ENCODE data around the gene SERP2. TPM values are rescaled to one million over a fixed set of nuclear protein-coding genes. Genes with fewer than 3 reads are reported as not detected.

The SERP2 gene
- total RNA-seq, 1 experiment from 2014 or later, result 4.9 TPM

DNA sequence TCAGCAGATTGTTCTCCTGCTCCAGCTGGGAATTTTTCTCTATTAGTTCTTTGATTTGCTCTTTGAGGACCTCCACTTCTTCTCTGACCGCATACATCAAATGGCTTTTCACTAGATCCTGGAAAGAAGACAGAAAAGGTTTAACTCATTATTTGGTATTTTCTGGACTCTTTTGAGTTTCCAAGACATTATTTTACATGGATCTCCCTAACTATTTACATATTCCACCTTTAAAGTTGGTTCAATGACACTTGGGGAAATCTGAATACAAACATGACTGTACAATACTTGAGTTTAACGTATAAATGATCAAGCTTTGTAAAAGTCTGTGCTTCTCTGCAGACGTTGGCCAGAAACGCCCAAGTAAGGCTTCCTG lies 61.1 kb downstream of the SERP2 start:
- DNase-seq (ENCODE audit: low read depth), result no peak

DNA sequence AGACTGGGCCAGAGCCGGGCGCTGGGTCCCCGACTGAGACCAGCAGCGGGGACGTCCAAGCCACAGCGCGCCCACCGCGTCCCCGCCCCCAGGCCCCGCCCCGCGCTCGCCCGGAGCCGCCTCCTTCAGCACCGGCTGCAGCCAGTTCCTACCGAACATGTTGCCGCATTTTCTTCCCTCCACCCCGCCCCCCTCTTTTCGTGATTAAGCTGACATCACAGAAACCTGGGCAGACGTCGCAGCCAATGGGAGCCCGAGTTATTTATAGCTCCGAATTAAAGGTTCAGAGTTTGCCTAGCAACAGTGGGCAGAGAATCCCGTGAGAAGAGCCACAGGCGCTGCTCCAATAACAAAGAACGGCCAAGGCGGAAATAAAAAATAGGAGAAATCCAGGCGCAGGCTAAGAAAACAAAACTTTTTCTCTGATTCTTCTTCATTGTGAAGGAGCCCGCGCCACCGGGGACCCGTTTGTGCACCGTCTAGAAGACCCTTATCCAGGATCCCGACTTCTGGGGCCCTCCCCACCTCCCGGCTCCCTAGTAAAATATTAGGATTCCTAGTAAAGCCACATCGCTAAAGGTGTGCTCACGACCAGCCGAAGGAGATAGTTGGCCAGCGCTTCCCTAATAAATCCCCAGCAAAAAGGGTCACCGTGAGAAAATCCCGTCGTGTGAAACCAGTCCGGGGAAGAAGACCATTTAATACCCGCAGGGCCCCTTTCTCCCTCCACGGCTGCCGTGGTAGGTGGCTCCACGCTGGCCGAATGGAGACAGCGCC lies 61.7 kb downstream of the SERP2 start:
- DNase-seq (ENCODE audit: low read depth), result peak; percentile 98

DNA sequence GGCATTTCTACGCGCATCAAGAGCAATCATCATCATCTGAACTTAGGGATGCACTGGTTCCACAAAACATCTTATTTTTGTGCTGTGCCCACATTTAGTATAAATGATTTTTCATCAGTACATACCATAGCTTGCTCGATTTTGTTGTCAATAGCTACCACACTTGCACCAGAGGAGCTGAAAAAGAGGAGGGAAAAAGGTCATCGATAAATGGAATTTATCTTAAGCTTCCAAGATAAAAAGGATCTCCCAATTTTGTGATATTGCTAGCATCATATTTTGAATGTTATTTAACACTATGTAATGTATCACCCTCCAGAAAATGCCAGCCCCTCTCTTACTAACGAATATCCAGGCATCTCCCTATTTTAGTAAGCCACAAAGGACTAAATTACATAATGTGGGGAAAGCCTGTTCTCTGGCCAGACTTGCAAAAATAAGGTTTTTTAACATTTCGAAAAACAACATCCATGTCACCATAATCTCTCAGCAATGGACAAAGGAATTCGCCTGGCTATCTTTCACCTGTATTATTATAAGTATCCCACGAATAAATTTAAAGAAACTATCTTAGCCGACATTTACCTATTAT lies 62.4 kb downstream of the SERP2 start:
- no peak for DNase-seq (ENCODE audit: low read depth)

DNA sequence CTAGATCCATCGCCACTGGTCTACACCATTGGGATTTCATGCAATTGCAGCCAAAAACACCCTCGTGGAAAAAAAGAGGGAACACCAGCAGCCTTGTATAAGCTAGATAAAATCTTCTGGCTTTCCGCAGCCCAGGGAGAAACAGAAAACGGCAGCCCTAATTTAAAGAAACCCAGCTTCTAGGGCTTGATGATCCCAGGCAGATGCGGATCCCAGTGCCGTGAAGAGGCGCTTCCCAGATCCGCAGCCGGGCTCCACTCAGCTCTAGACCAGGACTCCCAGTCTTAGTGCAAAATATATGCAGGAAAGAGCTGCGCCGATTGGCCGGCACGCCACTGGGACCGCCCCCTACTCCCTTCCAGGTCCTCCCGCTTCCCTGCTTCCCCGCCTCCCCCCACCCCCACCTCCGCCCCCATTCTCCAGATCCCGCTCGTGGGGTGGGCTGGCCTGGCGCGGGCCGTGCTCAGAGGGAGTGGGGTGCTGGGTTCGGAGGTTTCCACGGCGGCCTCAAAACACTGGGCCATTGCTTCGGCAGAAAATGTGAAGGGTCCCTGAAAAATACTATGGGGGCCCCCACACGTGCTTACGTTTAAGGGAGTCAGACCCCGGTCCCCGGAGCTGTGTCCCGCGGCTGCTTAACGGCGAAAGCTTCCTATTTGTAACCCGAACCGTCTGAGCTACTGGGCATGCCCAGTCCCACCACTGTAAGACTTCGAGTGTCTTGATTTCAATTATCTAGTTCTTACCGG lies 63.1 kb downstream of the SERP2 start:
- peak; percentile 93 for DNase-seq (ENCODE audit: low read depth)

DNA sequence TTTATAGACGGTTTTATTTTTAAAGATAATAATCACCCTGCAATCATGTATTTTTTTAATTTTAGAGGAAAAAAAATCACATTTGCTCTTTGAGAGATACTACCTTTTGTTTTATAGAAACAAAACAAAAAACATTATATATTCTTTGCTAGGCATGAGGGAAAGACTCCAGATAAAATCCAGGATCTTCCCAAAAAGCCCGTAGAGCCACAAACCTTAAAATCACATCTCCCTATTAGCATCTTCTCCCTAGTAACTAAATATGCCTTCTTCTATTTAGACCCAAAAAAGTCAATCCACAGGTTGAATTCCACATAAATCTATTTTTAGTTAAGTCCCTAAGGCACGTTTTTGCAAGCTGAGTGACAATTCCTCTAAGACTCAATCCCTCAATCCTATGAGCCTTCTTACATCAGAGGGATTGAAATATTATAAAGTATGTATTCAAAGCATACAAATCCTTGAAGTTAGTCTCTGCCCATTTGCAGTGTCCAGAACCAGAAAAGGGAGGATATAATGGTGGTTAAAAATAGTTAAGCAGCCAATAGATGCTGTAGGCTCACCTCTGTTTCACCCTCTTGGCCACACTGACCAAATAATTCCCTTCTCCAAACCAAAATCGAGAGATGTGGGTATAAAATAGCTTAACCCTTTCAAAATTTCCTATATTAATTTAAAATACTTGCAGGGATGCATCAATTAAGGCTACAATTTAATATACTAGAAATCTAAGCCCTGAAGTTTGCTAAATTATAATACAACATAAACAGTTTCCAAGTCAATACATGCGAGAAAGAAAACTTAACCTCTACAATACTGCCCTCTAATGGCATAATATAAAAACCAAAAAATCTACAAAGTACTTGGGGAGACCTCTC lies 64.0 kb downstream of the SERP2 start:
- DNase-seq (ENCODE audit: low read depth), result peak; percentile 55

DNA sequence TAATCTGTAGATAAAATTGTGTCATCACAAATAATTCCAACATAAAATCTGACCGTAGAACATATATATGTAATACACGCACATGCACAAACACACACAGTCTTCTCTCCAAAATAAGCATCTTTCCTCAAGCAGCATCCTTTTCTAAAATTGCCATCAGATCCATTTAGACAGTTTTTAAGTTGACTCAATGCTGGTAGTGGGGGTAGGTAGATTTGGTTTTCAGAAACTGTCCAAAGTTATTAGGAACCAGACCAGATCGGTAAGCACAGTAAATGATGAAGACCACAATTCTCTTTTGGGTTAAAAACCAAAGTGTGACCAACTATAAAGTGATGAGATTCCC lies 64.6 kb downstream of the SERP2 start:
- no peak for DNase-seq (ENCODE audit: low read depth)

DNA sequence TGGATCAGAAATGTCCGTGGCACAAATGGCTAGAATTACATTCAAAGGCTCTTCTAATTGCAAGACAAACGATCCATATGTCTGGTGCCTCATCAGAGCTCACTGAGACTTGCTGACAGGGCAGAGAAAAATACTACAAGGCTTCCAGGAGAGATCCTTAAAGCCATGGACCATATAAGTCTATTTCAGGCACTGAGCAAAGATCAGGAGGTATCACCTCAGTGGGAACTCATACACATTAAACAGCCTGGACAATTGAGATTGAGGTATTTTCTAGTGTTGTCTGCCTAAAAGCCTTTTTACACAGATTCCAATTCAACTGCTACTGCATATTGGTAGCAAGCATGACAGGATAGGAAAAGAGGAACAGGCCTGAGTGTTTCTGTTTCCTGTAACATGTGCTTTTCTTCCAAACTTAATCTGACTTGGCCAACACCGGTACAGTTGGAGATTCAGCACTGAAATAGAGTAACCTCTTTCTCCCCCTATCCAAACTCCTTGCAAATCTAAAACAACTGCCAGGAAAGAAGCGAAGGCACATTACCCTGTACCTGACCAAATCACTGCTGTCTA lies 65.9 kb downstream of the SERP2 start:
- DNase-seq (ENCODE audit: low read depth), result no peak

DNA sequence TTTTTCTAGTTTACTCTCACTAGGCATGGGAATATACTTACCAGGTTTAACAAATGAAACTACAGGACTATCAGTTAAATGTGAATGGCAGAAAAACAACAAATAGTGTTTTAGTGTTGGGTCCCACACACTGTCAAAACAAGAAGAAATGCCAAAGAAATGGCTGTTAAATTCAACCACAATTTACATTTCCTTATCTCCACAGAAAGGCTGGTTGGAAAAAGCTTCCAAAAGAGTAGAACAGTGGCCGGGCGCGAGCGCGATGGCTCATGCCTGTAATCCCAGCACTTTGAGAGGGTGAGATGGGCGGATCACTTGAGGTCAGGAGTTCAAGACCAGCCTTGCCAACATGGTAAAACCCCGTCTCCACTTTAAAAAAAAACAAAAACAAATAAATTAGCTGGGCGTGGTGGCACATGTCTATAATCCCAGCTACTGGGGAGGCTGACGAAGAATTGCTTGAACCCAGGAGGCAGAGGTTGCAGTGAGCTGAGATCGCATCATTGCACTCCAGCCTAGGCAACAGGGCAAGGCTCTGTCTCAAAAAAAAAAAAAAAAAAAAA lies 66.5 kb downstream of the SERP2 start:
- no peak for DNase-seq (ENCODE audit: low read depth)

Other genes with a start within 250 kb of the SERP2 start
- gene TSC22D1, start 202.5 kb downstream of the SERP2 start, total RNA-seq (2014; rRNA removed), result 39.6 and 44.7 TPM in 2 replicates